NB4 (cell line): ENCODE results near the gene RAI1.

Source experiments
- DNase-seq: peaks from one replicate; pipeline ENCODE4 v3.0.0; 2010; ENCODE audit warnings: low read depth
- H3K4me3 ChIP-seq: one replicate; pipeline ENCODE4 v1.5.1; 2011; ENCODE audit warnings: mild to moderate bottlenecking, low read depth, low read length, moderate library complexity
- CTCF ChIP-seq: IDR thresholded peaks from one replicate; pipeline ENCODE4 v1.5.1; 2012; ENCODE audit warnings: low read depth, low read length
- MYC ChIP-seq: IDR thresholded peaks from 2 replicates; pipeline ENCODE4 v1.6.1; 2011; ENCODE audit warnings: low read depth, low read length
- POLR2A ChIP-seq: IDR thresholded peaks from 2 replicates; pipeline ENCODE4 v1.6.1; 2011; ENCODE audit warnings: mild to moderate bottlenecking; ENCODE audit not compliant: insufficient read length; ENCODE audit errors: extremely low read depth
- TF ChIP-seq, protein P1 (sequence below): IDR thresholded peaks from 2 replicates; pipeline ENCODE4 v1.6.1; 2011; ENCODE audit warnings: low read depth, low read length

The RAI1 gene

DNA sequence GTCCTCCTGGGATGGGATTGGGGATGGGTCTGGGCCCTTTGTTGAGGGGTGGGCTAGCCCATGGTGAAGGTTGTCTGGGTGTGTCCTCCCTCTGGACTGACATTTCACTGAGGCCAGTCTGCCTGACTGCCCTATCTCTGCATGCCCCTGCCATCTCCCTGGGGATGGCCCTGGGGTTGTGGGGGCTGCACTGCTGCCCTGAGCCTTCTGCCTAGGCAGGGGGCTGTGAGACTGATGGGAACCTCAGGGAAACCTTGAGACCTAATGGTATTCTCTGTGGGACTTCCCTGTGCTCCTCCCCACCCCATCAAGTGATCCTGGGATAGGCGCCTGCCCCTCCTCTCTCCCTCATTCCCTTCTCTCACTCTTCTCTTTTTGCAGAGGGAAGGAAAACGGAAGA is 19.9 kb downstream of the RAI1 start:
- DNase-seq = no peak

DNA sequence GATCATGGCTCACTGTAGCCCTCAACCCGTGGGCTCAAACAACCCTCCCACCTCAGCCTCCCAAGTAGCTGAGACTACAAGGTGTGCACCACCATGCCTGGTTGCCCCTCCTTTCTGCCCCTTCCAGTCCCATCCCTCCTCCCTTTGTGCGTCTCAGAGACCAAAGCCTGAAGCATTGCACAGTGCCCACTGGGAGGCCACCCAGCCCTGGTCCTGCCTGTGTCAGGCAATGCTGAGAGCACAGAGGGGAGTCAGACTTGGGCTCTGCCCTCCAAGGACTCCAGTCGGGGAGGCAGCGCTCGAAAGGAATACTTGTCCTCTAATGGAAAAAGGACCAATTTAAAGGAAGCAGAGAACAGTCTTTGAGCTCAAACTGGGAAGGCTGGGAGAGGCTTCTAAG is 20.4 kb downstream of the RAI1 start:
- DNase-seq = no peak
- TF ChIP-seq CTCF (no peak), POLR2A (no peak), MYC (no peak)
- TF ChIP-seq, protein P1, sequence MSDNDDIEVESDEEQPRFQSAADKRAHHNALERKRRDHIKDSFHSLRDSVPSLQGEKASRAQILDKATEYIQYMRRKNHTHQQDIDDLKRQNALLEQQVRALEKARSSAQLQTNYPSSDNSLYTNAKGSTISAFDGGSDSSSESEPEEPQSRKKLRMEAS = no peak
- H3K4me3 ChIP-seq = no peak overlapping the region

More for the DNA sequence above, 19.9 kb downstream of the RAI1 start:
- TF ChIP-seq, protein P1 = no peak
- TF ChIP-seq MYC (no peak), CTCF (no peak), POLR2A (no peak)
- no peak overlapping the region for H3K4me3 ChIP-seq

- no peak overlapping the region for H3K4me3 ChIP-seq
- TF ChIP-seq CTCF (no peak), POLR2A (no peak), MYC (no peak)
- TF ChIP-seq, protein P1 = no peak
- no peak for DNase-seq
Measured at GRCh38 chr17:17702449-17703139, 21.3 kb downstream of the RAI1 start.

- no peak for DNase-seq
- no peak overlapping the region for H3K4me3 ChIP-seq
Measured at GRCh38 chr17:17703140-17703919, 22.1 kb downstream of the RAI1 start.

GRCh38 chr17:17704931-17705330 is 23.7 kb downstream of the RAI1 start:
- no peak for DNase-seq
- no peak overlapping the region for H3K4me3 ChIP-seq
- TF ChIP-seq, protein P1 = no peak
- TF ChIP-seq POLR2A = no peak
- no peak for TF ChIP-seq MYC
- no peak for TF ChIP-seq CTCF

More at GRCh38 chr17:17703140-17703919, 22.1 kb downstream of the RAI1 start:
- TF ChIP-seq CTCF = no peak
- no peak for TF ChIP-seq MYC
- TF ChIP-seq, protein P1 = no peak
- no peak for TF ChIP-seq POLR2A
